Endothelial cell of umbilical vein (primary cell): Measurements from ENCODE around the gene TPRG1L. TPM values are rescaled to one million over a fixed set of nuclear protein-coding genes. Genes with fewer than 3 reads are reported as not detected.

ENCODE experiments used
- BruUV-seq: library from RNA; stranded (reverse); fragments of 400-500 nt; replicated peaks from 2 replicates; lab custom pipeline; 2021; lab: Mats Ljungman, UMichigan
- CTCF ChIA-PET: fragments of 300-600, 350-600 bp; sonication (Branson Sonifier 250); formaldehyde crosslinking; loops from one replicate; lab custom pipeline; 2021; ENCODE audit warnings: antibody characterized with exemption, inconsistent platforms; lab: Charles Lee
- POLR2A ChIA-PET: fragments of 300-600, 350-600 bp; sonication (Branson Sonifier 250); formaldehyde crosslinking; loops from one replicate; lab custom pipeline; 2021; ENCODE audit warnings: antibody characterized with exemption, inconsistent platforms; lab: Charles Lee
- DNase-seq: peaks from one replicate; pipeline ENCODE4 v3.0.0-alpha.2; 2011; ENCODE audit warnings: low read depth, low spot score
- FAIRE-seq: peaks from 2 replicates; lab custom pipeline; 2011; peaks lifted over from hg19 to GRCh38; lab: Jason Lieb, UNC
- H2AFZ ChIP-seq: 2 replicates; pipeline ENCODE4 v1.6.0; 2012; ENCODE audit warnings: low read depth, low read length, control low read depth, inconsistent platforms
- H3K27ac ChIP-seq: 2 replicates; pipeline ENCODE4 v1.5.1; 2011; ENCODE audit warnings: low read depth, mild to moderate bottlenecking, control low read depth, low read length, moderate library complexity; ENCODE audit not compliant: insufficient read depth
- H3K27me3 ChIP-seq, 2 experiments: 2 replicates each; pipeline versions ENCODE4 v1.6.0 to v1.6.1; 2011; ENCODE audit warnings: low read length in 2 of 2, mixed read lengths in 1 of 2; ENCODE audit not compliant: control insufficient read depth in 2 of 2, insufficient read depth in 2 of 2
- H3K36me3 ChIP-seq, 2 experiments: 2 replicates in 1 of 2; 3 replicates in 1 of 2; pipeline ENCODE4 v1.5.1; 2011; ENCODE audit warnings: low read length in 2 of 2, mild to moderate bottlenecking in 1 of 2, moderate library complexity in 1 of 2; ENCODE audit not compliant: control insufficient read depth in 2 of 2, insufficient read depth in 2 of 2; ENCODE audit errors: extremely low read depth in 1 of 2
- H3K4me1 ChIP-seq: 3 replicates; pipeline ENCODE4 v1.5.1; 2011; ENCODE audit warnings: mild to moderate bottlenecking, low read length; ENCODE audit not compliant: control insufficient read depth, insufficient read depth; ENCODE audit errors: extremely low read depth
- H3K4me2 ChIP-seq: 2 replicates; pipeline ENCODE4 v1.6.1; 2011; ENCODE audit warnings: low read length, control low read depth, mixed read lengths; ENCODE audit not compliant: insufficient read depth
- H3K4me3 ChIP-seq, 3 experiments: fragments of 200-600 bp in 1 of 3; sonication (generic), shearing (Covaris generic) in 1 of 3; replicated peaks in 1 of 3; 2 replicates each; pipeline ENCODE4 v1.5.1; 2011 to 2016; ENCODE audit warnings: control low read depth in 3 of 3, low read length in 3 of 3, mild to moderate bottlenecking in 2 of 3, inconsistent platforms in 1 of 3, low read depth in 1 of 3, moderate library complexity in 1 of 3; ENCODE audit not compliant: insufficient read depth in 1 of 3
- H3K79me2 ChIP-seq: 2 replicates; pipeline ENCODE4 v1.6.0; 2012; ENCODE audit warnings: low read length, inconsistent platforms; ENCODE audit not compliant: control insufficient read depth, insufficient read depth
- H3K9ac ChIP-seq: replicated peaks from 2 replicates; pipeline ENCODE3; 2011; ENCODE audit warnings: low read length, control low read depth; ENCODE audit not compliant: insufficient read depth; ENCODE audit errors: extremely low read depth
- H3K9me1 ChIP-seq: replicated peaks from 3 replicates; pipeline ENCODE4 v1.6.0; 2011; ENCODE audit warnings: mild to moderate bottlenecking, low read length; ENCODE audit not compliant: control insufficient read depth, insufficient read depth; ENCODE audit errors: extremely low read depth
- H3K9me3 ChIP-seq: replicated peaks from 2 replicates; pipeline ENCODE4 v1.5.1; 2012; ENCODE audit warnings: low read length, inconsistent platforms; ENCODE audit not compliant: control insufficient read depth, insufficient read depth
- H4K20me1 ChIP-seq: replicated peaks from 2 replicates; pipeline ENCODE3; 2011; ENCODE audit warnings: mild to moderate bottlenecking, low read length; ENCODE audit not compliant: control insufficient read depth, insufficient read depth; ENCODE audit errors: extremely low read depth
- CTCF ChIP-seq, 2 donors: IDR thresholded peaks; 1 replicate in 1 of 2; 2 replicates in 1 of 2; pipeline ENCODE4 v1.5.1; 2011; ENCODE audit warnings: low read length in 2 of 2, mild to moderate bottlenecking in 2 of 2, moderate library complexity in 2 of 2, control low read depth in 1 of 2, inconsistent platforms in 1 of 2, low read depth in 1 of 2; ENCODE audit not compliant: insufficient read depth in 1 of 2; ENCODE audit errors: extremely low read depth in 1 of 2
- EZH2 ChIP-seq: IDR thresholded peaks from 2 replicates; pipeline ENCODE4 v1.6.1; 2012; ENCODE audit warnings: borderline replicate concordance, low read depth, mild to moderate bottlenecking, moderate library complexity, low read length, inconsistent platforms; ENCODE audit not compliant: severe bottlenecking
- FOS ChIP-seq: IDR thresholded peaks from 2 replicates; pipeline ENCODE4 v1.6.1; 2011; ENCODE audit warnings: mild to moderate bottlenecking, low read length, moderate library complexity, borderline replicate concordance; ENCODE audit not compliant: insufficient read depth
- GATA2 ChIP-seq: IDR thresholded peaks from 2 replicates; pipeline ENCODE4 v1.7.0; 2011; ENCODE audit warnings: low read depth, mild to moderate bottlenecking, moderate library complexity, mixed read lengths, low read length; ENCODE audit not compliant: insufficient read length, insufficient read depth
- JUN ChIP-seq: IDR thresholded peaks from 2 replicates; pipeline ENCODE4 v1.6.1; 2011; ENCODE audit warnings: borderline replicate concordance, low read depth; ENCODE audit not compliant: insufficient read length, insufficient read depth
- MAX ChIP-seq: IDR thresholded peaks from 2 replicates; pipeline ENCODE4 v1.6.1; 2011; ENCODE audit not compliant: insufficient read depth, insufficient read length
- MYC ChIP-seq: IDR thresholded peaks from one replicate; pipeline ENCODE4 v1.6.1; 2011; ENCODE audit warnings: mild to moderate bottlenecking, low read depth, low read length
- POLR2A ChIP-seq: IDR thresholded peaks from 2 replicates; pipeline ENCODE4 v1.6.1; 2012; ENCODE audit warnings: low read depth, mild to moderate bottlenecking, control low read depth, low read length
- POLR2AphosphoS5 ChIP-seq: IDR thresholded peaks from 2 replicates; pipeline ENCODE4 v1.6.1; 2012; ENCODE audit warnings: low read depth, mild to moderate bottlenecking, control low read depth, low read length, moderate library complexity; ENCODE audit not compliant: insufficient read depth
- dilution Hi-C: fragments of 300-500 bp; cut with MboI; formaldehyde crosslinking; loops from one replicate; pipeline ENCODE4 v1.15.0; 2019; ENCODE audit warnings: low sequenced_read_pairs; ENCODE audit not compliant: extremely low pct_ligation_motif_present
- intact Hi-C: fragments of 100-400 bp; cut with micrococcal nuclease; formaldehyde crosslinking; loops from one replicate; pipeline ENCODE4 v1.10.0; 2022
- polyA plus RNA-seq, 4 experiments: library from polyadenylated mRNA; depleted of rRNA in 3 of 4; stranded (reverse) in 3 of 4; unstranded in 1 of 4; fragments of >200 nt; gene quantifications; 2 replicates each; pipeline versions ENCODE4 v1.2.1 to v1.2.3, GENCODE V29; 2011 to 2012; ENCODE audit warnings: missing spikeins in 1 of 4
- total RNA-seq: library from RNA; stranded (reverse); gene quantifications from 2 replicates; pipeline ENCODE4 v1.2.3, GENCODE V29; 2021

The TPRG1L gene
- total and polyA plus RNA-seq, 2 donors (not counting 3 experiments of a cell fraction or from before 2014, with no cell fraction given) = 52.3 to 53.8 TPM

- H3K4me1 ChIP-seq = peaks cover 8% of the 10 kb centered on the region
- no peaks in the 10 kb centered on the region for H3K9me3 ChIP-seq
- ChIA-PET POLR2A (no interaction called here), CTCF (interaction anchor here (1.0 kb wide), 1 partner anchor 200 kb away, joined by 3 read pairs; no protein-coding TSS in a partner anchor)
- dilution Hi-C loops = no loop called here
- H3K79me2 ChIP-seq = peaks cover 4% of the 10 kb centered on the region
- no peak overlapping the region for H3K9ac ChIP-seq
- no peak overlapping the region for H3K27ac ChIP-seq
- no peak overlapping the region for H3K4me3 ChIP-seq
- DNase-seq (no peak), FAIRE-seq (no peak)
- no peak for TF ChIP-seq EZH2
- TF ChIP-seq CTCF (IDR thresholded peaks at IDR 0.05; ENCODE audit: extremely low read depth in 1 of 2, insufficient read depth in 1 of 2, low read depth in 1 of 2, low read length in 2 of 2) = no peak
- TF ChIP-seq JUN = no peak
- no peak for TF ChIP-seq MAX
- TF ChIP-seq POLR2A = no peak
- TF ChIP-seq MYC = no peak
- TF ChIP-seq POLR2AphosphoS5 = no peak
- TF ChIP-seq FOS = no peak
- TF ChIP-seq GATA2 = no peak
- H3K36me3 ChIP-seq = no peaks in the 10 kb centered on the region
- intact Hi-C loops = no loop called here
- no peaks in the 10 kb centered on the region for H4K20me1 ChIP-seq
- H3K4me2 ChIP-seq = no peak overlapping the region
- peaks cover 27 to 51% of the 10 kb centered on the region in 2 experiments for H3K27me3 ChIP-seq
- BruUV-seq = no TSS peak
- H2AFZ ChIP-seq = no peak overlapping the region
- no peaks in the 10 kb centered on the region for H3K9me1 ChIP-seq
Observed at GRCh38 chr1:3653286-3653618, 28.4 kb downstream of the TPRG1L start.
